GM15510 (cell line): ENCODE results near the gene PPFIBP2.

Experiments
- POLR2A ChIP-seq: IDR thresholded peaks from 3 replicates; pipeline ENCODE4 v1.6.1; 2011; ENCODE audit warnings: borderline replicate concordance; ENCODE audit not compliant: insufficient read length; ENCODE audit errors: extremely low read depth

PPFIBP2 gene

DNA sequence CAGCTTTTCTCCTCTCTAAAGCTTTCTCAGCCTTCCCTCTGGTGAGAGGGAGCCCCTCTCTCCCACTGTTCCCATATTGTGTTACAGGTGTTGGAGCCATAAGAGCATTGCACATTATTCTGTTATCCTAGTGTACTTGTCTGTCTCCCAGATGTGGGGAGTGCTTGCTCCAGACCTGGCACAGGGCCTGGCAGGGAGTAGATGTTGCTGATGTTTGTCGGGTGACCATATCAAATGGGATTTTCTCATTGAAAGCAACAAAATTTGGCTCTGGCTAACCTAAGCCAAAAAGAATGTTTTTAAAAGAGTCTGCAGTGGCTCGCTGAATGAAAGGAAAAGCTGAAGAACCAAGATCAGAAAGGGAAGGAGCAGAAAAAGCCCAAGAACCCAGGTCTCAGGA, 118.4 kb downstream of the PPFIBP2 start:
- TF ChIP-seq POLR2A, result no peak

DNA sequence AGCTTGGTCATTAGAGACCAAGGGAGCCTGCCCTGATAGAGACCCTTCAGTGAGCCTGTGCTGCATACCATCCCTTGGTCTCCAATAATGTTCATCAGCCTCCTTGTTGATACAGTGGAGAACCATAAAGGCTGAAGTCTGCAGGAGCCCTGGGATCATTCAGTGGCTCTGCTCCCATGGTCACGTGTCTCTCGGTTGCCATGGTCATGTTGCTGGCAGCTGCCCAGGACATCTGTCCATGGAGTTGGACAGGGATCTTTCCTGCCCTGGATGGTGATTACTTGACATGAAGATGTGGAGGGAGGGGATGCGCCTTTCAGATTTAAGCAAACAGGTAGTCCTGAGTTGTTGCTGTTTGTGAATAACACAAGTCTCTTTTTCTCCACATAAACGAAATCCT, 121.3 kb downstream of the PPFIBP2 start:
- no peak for TF ChIP-seq POLR2A

DNA sequence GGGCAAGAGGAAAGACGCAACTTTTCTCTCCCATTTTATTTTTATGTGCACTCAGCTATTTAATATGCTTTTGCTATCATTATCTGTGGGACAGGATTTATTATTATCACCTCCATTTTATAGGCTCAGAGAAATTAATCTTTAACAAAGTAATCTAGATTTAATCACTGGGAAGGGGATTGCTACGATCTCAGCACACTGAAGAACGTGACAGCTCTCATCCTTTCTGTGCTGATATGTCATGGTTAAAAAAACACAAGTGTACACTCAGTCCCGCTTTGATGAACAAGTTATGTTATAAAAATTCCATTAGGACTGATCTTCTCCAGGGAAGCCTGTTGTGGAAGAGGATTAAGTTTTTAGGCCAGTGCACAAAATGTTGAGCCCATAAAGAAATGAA, 121.9 kb downstream of the PPFIBP2 start:
- no peak for TF ChIP-seq POLR2A

DNA sequence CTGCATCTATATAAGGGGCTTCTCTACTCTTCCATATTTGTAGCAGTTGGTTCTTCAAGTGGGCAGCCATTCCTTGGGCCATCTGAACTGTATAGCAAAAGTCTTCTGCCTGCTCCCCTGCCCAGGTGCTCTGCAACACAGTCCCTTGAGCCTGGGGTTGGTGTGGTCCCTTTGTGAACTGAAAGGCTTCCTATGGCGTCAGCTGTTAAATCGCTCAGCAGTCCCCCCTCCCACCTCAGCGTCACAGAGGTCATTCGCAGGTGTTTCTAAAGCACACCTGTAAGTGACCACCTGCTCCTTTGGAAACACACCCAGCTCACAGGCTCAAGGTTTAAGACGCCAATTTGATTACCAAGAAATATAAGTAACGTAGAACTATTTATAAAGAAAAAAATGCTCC, 122.6 kb downstream of the PPFIBP2 start:
- no peak for TF ChIP-seq POLR2A

DNA sequence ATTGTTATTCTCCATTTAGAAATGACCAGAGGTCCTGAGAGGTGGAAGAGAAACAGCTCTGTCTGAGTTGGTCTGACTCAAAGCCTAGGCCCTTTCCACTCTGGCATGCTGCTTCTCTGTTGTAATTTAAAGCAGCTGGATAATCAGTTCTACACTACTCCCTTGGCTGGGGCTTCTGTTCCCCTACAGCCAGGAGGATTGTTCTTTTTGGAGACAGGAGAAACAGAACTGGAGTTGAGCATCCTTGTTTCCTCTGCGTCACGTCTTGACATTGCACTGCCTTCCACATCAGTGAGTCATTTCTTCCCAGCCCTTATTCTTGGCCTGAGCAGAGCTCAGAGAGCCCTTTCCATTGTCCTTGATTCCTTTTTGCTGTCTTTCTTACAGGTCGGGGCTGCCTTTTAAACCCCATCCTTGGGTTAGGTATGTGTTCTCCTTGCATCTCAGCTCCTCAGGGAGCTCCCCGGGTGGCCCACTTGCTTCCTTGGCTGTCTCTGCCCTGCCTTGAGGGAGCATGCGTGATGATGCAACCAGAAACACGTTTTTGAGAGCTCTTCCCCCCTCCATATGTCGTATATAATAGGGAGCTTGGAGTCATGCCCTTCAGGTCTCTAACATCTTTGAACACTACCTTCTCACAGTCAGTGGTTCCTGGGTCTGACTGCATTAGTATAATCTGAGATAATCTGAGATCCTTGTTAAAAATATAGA, 123.8 kb downstream of the PPFIBP2 start:
- TF ChIP-seq POLR2A, result no peak

- no peak for TF ChIP-seq POLR2A
Observed at GRCh38 chr11:7638710-7639642, 125.2 kb downstream of the PPFIBP2 start.

GRCh38 chr11:7639643-7640025, 125.8 kb downstream of the PPFIBP2 start:
- no peak for TF ChIP-seq POLR2A

DNA sequence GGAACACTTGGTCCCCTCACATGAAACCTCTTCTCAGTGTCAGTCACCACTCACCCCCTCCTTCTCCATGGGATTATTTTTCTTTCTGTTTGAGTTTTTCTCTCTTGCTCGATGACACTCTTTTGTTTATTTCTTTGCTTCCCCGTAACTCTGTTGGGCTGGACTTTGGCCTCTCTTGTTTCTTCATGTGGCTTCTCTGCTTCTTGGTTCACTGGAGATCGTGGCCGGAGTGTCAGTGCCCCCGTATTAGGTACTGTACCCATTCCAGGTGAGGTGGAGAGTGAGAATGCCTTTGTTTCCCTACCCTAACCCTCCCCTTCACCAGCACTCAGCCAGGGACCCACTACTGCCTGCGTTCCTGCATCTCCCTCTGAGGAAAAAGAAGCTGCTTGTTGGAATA, 127.0 kb downstream of the PPFIBP2 start:
- no peak for TF ChIP-seq POLR2A

DNA sequence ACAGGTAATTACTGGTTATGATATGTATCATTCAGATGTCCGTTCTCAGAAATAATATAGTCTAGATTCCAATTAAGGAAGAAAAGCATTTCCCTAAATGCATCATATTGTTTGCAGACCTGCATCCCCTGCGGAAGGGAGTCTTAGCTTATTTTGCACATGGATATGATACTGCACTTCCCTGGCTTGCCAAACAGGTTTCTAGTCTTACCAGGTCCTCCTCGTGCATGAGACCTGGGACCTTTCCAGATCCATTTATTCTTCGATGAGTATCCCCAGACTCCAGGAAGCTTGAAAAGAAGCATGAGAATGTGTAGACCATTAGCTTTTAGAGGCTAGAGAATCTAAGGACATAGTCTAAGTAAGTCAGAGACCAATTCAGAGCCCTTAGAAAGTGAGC, 128.9 kb downstream of the PPFIBP2 start:
- TF ChIP-seq POLR2A, result no peak

- TF ChIP-seq POLR2A, result no peak
Observed at GRCh38 chr11:7643314-7643713, 129.5 kb downstream of the PPFIBP2 start.

DNA sequence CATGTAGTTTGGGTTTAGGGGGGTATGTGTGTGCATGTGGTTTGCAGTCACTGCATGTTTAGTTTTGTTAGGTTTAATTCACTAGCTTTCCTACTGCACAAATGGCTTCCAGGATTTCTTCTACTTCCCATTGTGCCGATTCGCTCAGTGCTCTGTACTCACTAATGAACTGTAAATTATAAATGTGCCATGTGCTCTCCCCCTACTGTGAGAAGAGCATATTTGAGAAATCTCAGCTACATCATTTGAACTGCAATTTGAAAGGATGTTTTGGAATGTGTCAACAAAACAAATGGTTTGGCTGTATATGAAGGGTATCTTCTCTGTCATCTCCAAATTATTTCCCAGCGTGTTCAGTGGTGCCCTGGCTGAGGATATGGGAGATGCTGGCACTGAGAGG, 131.4 kb downstream of the PPFIBP2 start:
- no peak for TF ChIP-seq POLR2A

- no peak for TF ChIP-seq POLR2A
Observed at GRCh38 chr11:7646866-7647265, 133.1 kb downstream of the PPFIBP2 start.

DNA sequence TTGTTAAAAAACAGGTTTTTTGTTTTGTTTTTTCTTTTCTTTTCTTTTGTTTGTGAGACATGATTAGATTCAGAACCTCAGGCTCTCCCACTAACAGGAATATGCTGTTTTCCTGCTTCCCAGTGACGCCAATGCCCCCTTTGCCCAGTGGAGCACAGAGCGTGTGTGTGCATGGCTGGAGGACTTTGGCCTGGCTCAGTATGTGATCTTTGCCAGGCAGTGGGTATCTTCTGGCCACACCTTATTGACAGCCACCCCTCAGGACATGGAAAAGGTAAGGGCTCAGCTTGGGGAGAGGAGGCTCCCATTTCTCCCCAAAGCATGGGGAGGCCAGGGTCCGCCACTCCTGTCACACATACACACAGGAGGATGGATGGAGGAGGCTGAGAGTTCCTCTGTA, 134.5 kb downstream of the PPFIBP2 start:
- TF ChIP-seq POLR2A, result no peak

GRCh38 chr11:7651140-7651551, 137.3 kb downstream of the PPFIBP2 start:
- no peak for TF ChIP-seq POLR2A

DNA sequence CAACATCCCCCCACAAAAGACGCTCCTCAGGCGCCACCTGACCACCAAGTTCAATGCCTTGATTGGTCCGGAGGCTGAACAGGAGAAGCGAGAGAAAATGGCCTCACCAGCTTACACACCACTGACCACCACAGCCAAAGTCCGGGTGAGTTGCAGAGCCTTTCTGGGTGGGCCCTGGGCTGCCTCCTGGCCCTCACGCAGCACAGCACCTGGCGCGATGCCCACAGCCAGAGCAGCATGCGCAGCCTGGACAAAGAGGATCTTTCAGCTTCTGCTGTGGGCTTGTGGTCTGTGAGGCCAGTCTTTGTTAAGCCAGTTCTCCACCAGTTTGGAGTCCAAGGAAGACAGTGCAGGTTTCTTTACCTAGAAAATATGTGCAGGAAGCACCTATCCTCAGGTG, 137.9 kb downstream of the PPFIBP2 start:
- TF ChIP-seq POLR2A, result no peak
